ENCODE measurements around the gene GNGT2.

GRCh38 chr17:49170216-49170615, 40.2 kb downstream of the GNGT2 start:
- TF ChIP-seq, protein P1, sequence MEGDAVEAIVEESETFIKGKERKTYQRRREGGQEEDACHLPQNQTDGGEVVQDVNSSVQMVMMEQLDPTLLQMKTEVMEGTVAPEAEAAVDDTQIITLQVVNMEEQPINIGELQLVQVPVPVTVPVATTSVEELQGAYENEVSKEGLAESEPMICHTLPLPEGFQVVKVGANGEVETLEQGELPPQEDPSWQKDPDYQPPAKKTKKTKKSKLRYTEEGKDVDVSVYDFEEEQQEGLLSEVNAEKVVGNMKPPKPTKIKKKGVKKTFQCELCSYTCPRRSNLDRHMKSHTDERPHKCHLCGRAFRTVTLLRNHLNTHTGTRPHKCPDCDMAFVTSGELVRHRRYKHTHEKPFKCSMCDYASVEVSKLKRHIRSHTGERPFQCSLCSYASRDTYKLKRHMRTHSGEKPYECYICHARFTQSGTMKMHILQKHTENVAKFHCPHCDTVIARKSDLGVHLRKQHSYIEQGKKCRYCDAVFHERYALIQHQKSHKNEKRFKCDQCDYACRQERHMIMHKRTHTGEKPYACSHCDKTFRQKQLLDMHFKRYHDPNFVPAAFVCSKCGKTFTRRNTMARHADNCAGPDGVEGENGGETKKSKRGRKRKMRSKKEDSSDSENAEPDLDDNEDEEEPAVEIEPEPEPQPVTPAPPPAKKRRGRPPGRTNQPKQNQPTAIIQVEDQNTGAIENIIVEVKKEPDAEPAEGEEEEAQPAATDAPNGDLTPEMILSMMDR (IDR thresholded peaks at IDR 0.05): no peak
- no peak for TF ChIP-seq POLR2A (IDR thresholded peaks at IDR 0.05)

Data from adrenal gland (tissue), 5 donors.